Measurements from ENCODE around the gene ITGB7.

The ITGB7 gene

GRCh38 chr12:53207042-53207441, at the start of gene ITGB7:
TSS of gene ITGB7 (minus strand) at chr12:53207251. CDS start at chr12:53200443, 6,808 bp downstream.
- no peak for DNase-seq (ENCODE audit: low spot score)

- no peak for DNase-seq (ENCODE audit: low spot score)
Measured at GRCh38 chr12:53255996-53256395, 48.9 kb upstream of the ITGB7 start.

GRCh38 chr12:53254816-53255545, 47.9 kb upstream of the ITGB7 start:
- DNase-seq (ENCODE audit: low spot score): no peak

GRCh38 chr12:53253298-53253697, 46.2 kb upstream of the ITGB7 start:
- DNase-seq (ENCODE audit: low spot score): no peak

GRCh38 chr12:53252349-53252916, 45.4 kb upstream of the ITGB7 start:
- peak; percentile 68 for DNase-seq (ENCODE audit: low spot score)

GRCh38 chr12:53251477-53252348, 44.7 kb upstream of the ITGB7 start:
- DNase-seq (ENCODE audit: low spot score): peak; percentile 98

- DNase-seq (ENCODE audit: low spot score): no peak
Measured at GRCh38 chr12:53245286-53245685, 38.2 kb upstream of the ITGB7 start.

- DNase-seq (ENCODE audit: low spot score): no peak
Measured at GRCh38 chr12:53244337-53244736, 37.3 kb upstream of the ITGB7 start.

- DNase-seq (ENCODE audit: low spot score): peak; percentile 55
Measured at GRCh38 chr12:53241623-53242412, 34.8 kb upstream of the ITGB7 start.

GRCh38 chr12:53239643-53240258, 32.7 kb upstream of the ITGB7 start:
- no peak for DNase-seq (ENCODE audit: low spot score)

- DNase-seq (ENCODE audit: low spot score): no peak
Measured at GRCh38 chr12:53236443-53237111, 29.5 kb upstream of the ITGB7 start.

- DNase-seq (ENCODE audit: low spot score): no peak
Measured at GRCh38 chr12:53235742-53236442, 28.8 kb upstream of the ITGB7 start.

- DNase-seq (ENCODE audit: low spot score): no peak
Measured at GRCh38 chr12:53235164-53235563, 28.1 kb upstream of the ITGB7 start.

- peak; percentile 78 for DNase-seq (ENCODE audit: low spot score)
Measured at GRCh38 chr12:53234271-53234914, 27.3 kb upstream of the ITGB7 start.

GRCh38 chr12:53233671-53234121, 26.6 kb upstream of the ITGB7 start:
- DNase-seq (ENCODE audit: low spot score): no peak

- DNase-seq (ENCODE audit: low spot score): peak; percentile 65
Measured at GRCh38 chr12:53232646-53233461, 25.8 kb upstream of the ITGB7 start.

- DNase-seq (ENCODE audit: low spot score): peak; percentile 83
Measured at GRCh38 chr12:53231921-53232645, 25.0 kb upstream of the ITGB7 start, which contains the start of gene RARG. TSS of gene RARG (minus strand) at chr12:53232209. CDS start at chr12:53227545, 4,664 bp downstream.

- DNase-seq (ENCODE audit: low spot score): no peak
Measured at GRCh38 chr12:53231671-53231920, 24.5 kb upstream of the ITGB7 start.

Measured in iPS-NIHi11 (cell line).